ENCODE measurements around the gene TNFRSF19. TPM values are rescaled to one million over a fixed set of nuclear protein-coding genes. Genes with fewer than 3 reads are reported as not detected.

Gene TNFRSF19
- total and polyA plus RNA-seq, 2 of the 4 experiments (the other 2 are of a cell fraction), result 18.6 to 26.3 TPM

DNA sequence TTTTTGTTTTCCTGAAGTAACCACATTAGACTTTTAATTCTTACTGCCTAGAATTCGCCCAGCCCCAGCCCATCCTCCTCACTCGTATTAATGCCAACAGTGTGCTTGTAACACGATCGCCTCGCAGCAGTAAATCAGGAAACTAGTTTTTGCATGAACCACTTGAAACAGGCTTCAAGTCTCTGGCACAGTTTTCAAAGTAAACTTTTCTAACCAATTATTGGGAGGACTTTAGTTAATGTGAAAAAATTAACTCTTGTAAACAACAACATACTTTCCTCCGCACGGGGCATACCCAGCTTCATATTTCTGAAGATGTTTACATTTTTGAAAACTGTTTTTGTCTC, 39.2 kb downstream of the TNFRSF19 start:
- no TSS peak for BruUV-seq (replicated peaks)
- Histone ChIP-seq H4K5ac (ENCODE audit: low read depth, low read length) (no peak overlapping the region), H2BK5ac (ENCODE audit: low read depth, low read length, poor library complexity, severe bottlenecking) (peak overlapping the region; percentile 75), H3K23ac (ENCODE audit: low read depth, low read length) (no peak overlapping the region), H3K36me3 (ENCODE audit: control insufficient read depth, insufficient read depth, low read length) (peaks cover 23% of the 10 kb centered on the region; the same call in 1 of the 2 replicates), H3K4ac (ENCODE audit: low read depth, low read length) (0 out of 2 replicates have a peak overlapping the region, but pooled peaks have one; percentile 4), H3K9me3 (ENCODE audit: control insufficient read depth, insufficient read depth, low read length) (no peaks in the 10 kb centered on the region), H3K9ac (ENCODE audit: low read depth, low read length) (no peak overlapping the region), H3K9me1 (ENCODE audit: insufficient read depth, low read length) (peaks cover 8% of the 10 kb centered on the region; the same call in 1 of the 2 replicates), H2BK15ac (ENCODE audit: low read depth, low read length) (no peak overlapping the region), H3K18ac (ENCODE audit: low read depth, low read length) (no peak overlapping the region), H2AFZ (replicated peaks; ENCODE audit: low read length, poor library complexity) (no peak overlapping the region), H3K27me3 (ENCODE audit: control insufficient read depth, insufficient read depth, low read length) (no peaks in the 10 kb centered on the region), H3K4me1 (ENCODE audit: control insufficient read depth, insufficient read depth, low read length) (peaks cover 18% of the 10 kb centered on the region), H3K4me2 (ENCODE audit: low read depth, low read length) (peak overlapping the region; percentile 84), H3K27ac (ENCODE audit: insufficient read depth, low read length) (peak overlapping the region; percentile 59; the same call in 1 of the 2 replicates), H2AK9ac (replicated peaks; ENCODE audit: low read depth, low read length, poor library complexity) (no peak overlapping the region), H3K14ac (replicated peaks; ENCODE audit: low read depth, low read length) (no peak overlapping the region), H4K91ac (ENCODE audit: insufficient read depth, low read depth, low read length) (0 out of 2 replicates have a peak overlapping the region, but pooled peaks have one; percentile 37), H2BK20ac (ENCODE audit: low read depth, low read length) (no peak overlapping the region), H3K56ac (ENCODE audit: extremely low read depth, insufficient read depth, low read length) (no peak overlapping the region; the same call in 1 of the 2 replicates), H4K20me1 (ENCODE audit: insufficient read depth, low read length) (no peaks in the 10 kb centered on the region), H4K8ac (ENCODE audit: low read depth in 2 of 2, low read length in 2 of 2) (peak overlapping the region in 1 of 2 experiments; percentile 48; a peak in 2 of 4 replicates), H2BK120ac (ENCODE audit: low read depth, low read length) (no peak overlapping the region; the same call in 1 of the 2 replicates), H3K4me3 (ENCODE audit: insufficient read depth, low read depth, low read length) (no peak overlapping the region), H2AK5ac (ENCODE audit: low read depth, low read length) (no peak overlapping the region), H3K79me1 (ENCODE audit: low read depth in 1 of 2, low read length in 2 of 2) (peaks cover 4 to 13% of the 10 kb centered on the region in 2 experiments; a peak in 2 of 4 replicates)
- intact Hi-C loops (cut with micrococcal nuclease) (no loop called here), in situ Hi-C loops (cut with MboI; ENCODE audit: low sequenced_read_pairs) (no loop called here), dilution Hi-C loops (cut with HindIII; ENCODE audit: low sequenced_read_pairs, unreplicated experiment) (no loop called here)
- ChIA-PET CTCF (interaction anchor here (1.4 kb wide), 1 partner anchor 31 kb away, joined by 4 read pairs; no protein-coding TSS in a partner anchor), POLR2A (ENCODE audit: unreplicated experiment) (no interaction called here)
- TF ChIP-seq FOS (IDR thresholded peaks at IDR 0.05; ENCODE audit: low read depth, low read length) (no peak), RFX5 (IDR thresholded peaks at IDR 0.05; ENCODE audit: low read depth, low read length) (no peak)
- DNase-seq (peak; percentile 77), ATAC-seq (ENCODE audit: low read depth) (peak; percentile 72)
- no CpG with 5 or more reads among the region's 7 CpGs for WGBS, 2 experiments (ENCODE audit: extremely low coverage in 2 of 2, insufficient read length in 1 of 2)

Measured in IMR-90 (cell line).